Liver (tissue), 3 donors: ENCODE data around the gene SLC9A6.

Source experiments
- CTCF ChIP-seq: fragments of 150-350 bp; IDR thresholded peaks from 2 replicates; pipeline ENCODE4 v1.5.1; 2017; ENCODE audit warnings: improper control_type of control experiment, low read depth, low read length; ENCODE audit not compliant: missing input control
- HNF4G ChIP-seq: IDR thresholded peaks from 2 replicates; pipeline ENCODE4 v1.6.1; 2016; ENCODE audit warnings: antibody characterized with exemption
- TF ChIP-seq, protein P1 (sequence below): IDR thresholded peaks from 2 replicates; pipeline ENCODE4 v1.6.1; 2016; ENCODE audit warnings: antibody characterized with exemption
- donor health status: healthy.
- donor health status: healthy.

DNA sequence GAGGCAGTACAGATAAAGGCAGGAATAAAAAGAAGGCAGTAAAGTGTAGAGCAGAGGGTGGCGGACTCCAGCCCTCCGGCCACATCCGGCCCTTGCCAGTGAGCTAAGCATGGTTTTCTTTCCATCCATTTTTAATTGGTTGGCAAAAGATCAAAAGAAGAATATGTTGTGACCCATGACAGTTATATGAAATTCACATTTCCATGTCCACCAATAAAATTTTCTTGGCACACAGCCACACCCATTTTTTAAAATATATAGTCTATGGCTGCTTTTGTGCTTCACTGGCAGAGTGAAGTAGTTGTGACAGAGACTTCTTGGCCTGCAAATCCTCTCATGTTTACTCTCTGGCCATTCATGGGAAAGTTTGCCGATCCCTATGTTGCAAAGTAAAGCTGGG, 29.8 kb downstream of the SLC9A6 start:
- no peak for TF ChIP-seq HNF4G
- TF ChIP-seq, protein P1, sequence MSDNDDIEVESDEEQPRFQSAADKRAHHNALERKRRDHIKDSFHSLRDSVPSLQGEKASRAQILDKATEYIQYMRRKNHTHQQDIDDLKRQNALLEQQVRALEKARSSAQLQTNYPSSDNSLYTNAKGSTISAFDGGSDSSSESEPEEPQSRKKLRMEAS, result no peak
- no peak for TF ChIP-seq CTCF
